HFFc6 (cell line): ENCODE measurements around the gene BIRC3. TPM values are rescaled to one million over a fixed set of nuclear protein-coding genes. Genes with fewer than 3 reads are reported as not detected.
"Not testable (repeated sequence)": the region's sequence is repeated elsewhere in the genome, so short reads cannot be mapped to it uniquely, and the experiment has no call there.

Source experiments
- DNase-seq: peaks from one replicate; pipeline ENCODE4 v3.0.0-alpha.2; 2018
- H3K27ac Mint-ChIP-seq: 2 replicates; pipeline ENCODE4 v1.8.0; 2020; ENCODE audit warnings: mild to moderate bottlenecking, mixed read lengths
- H3K27me3 Mint-ChIP-seq: 2 replicates; pipeline ENCODE4 v1.8.0; 2021; ENCODE audit warnings: mild to moderate bottlenecking, moderate library complexity, mixed read lengths; ENCODE audit not compliant: insufficient read depth
- H3K36me3 Mint-ChIP-seq: 2 replicates; pipeline ENCODE4 v1.8.0; 2021; ENCODE audit warnings: low read depth, mixed read lengths
- H3K4me1 Mint-ChIP-seq: 2 replicates; pipeline ENCODE4 v1.8.0; 2020; ENCODE audit warnings: low read depth, mixed read lengths
- H3K4me3 Mint-ChIP-seq: 2 replicates; pipeline ENCODE4 v1.8.0; 2020; ENCODE audit warnings: mild to moderate bottlenecking, moderate library complexity, mixed read lengths
- H3K9me3 Mint-ChIP-seq: 2 replicates; pipeline ENCODE4 v1.8.0; 2020; ENCODE audit warnings: mild to moderate bottlenecking, mixed read lengths
- total RNA-seq, 6 experiments: library from RNA; stranded (reverse); fragmentation: NEBNext Ultra II Directional; extraction: Animal tissue kit (Norgen Biotek cat#: 25700); gene quantifications; 2 replicates in 1 of 6; 3 replicates in 5 of 6; pipeline ENCODE4 v1.2.3, GENCODE V29; 2021
- TF ChIP-seq, protein P1 (sequence below): fragments of 200-600 bp; sonication (generic); IDR thresholded peaks from 2 replicates; pipeline ENCODE4 v1.5.0; 2021; ENCODE audit warnings: antibody characterized with exemption, mild to moderate bottlenecking

The BIRC3 gene
- total RNA-seq, 6 experiments from 2014 or later: 0.35 to 0.66 (median 0.42) TPM

DNA sequence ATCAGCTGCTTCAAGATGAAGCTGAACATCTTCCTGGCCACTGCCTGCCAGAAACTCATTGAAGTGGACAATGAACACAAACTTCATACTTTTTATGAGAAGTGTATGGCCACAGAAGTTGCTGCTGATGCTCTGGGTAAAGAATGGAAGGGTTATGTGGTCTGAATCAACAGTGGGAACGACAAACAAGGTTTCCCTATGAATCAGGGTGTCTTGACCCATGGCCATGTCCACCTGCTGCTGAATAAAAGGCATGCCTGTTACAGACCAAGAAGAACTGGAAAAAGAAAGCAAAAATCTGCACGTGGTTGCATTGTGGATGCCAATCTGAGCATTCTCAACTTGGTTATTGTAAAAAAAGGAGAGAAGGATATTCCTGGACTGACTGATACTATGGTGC lies 22.2 kb upstream of the BIRC3 start:
- TF ChIP-seq, protein P1, sequence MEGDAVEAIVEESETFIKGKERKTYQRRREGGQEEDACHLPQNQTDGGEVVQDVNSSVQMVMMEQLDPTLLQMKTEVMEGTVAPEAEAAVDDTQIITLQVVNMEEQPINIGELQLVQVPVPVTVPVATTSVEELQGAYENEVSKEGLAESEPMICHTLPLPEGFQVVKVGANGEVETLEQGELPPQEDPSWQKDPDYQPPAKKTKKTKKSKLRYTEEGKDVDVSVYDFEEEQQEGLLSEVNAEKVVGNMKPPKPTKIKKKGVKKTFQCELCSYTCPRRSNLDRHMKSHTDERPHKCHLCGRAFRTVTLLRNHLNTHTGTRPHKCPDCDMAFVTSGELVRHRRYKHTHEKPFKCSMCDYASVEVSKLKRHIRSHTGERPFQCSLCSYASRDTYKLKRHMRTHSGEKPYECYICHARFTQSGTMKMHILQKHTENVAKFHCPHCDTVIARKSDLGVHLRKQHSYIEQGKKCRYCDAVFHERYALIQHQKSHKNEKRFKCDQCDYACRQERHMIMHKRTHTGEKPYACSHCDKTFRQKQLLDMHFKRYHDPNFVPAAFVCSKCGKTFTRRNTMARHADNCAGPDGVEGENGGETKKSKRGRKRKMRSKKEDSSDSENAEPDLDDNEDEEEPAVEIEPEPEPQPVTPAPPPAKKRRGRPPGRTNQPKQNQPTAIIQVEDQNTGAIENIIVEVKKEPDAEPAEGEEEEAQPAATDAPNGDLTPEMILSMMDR: no peak
- no peaks in the 10 kb centered on the region for H3K36me3 Mint-ChIP-seq
- peaks cover 22% of the 10 kb centered on the region for H3K4me1 Mint-ChIP-seq
- DNase-seq: no peak
- H3K27ac Mint-ChIP-seq: no peak overlapping the region
- H3K27me3 Mint-ChIP-seq: peaks cover 7% of the 10 kb centered on the region; the same call in 1 of the 2 replicates
- H3K4me3 Mint-ChIP-seq: no peak overlapping the region
- no peaks in the 10 kb centered on the region for H3K9me3 Mint-ChIP-seq

DNA sequence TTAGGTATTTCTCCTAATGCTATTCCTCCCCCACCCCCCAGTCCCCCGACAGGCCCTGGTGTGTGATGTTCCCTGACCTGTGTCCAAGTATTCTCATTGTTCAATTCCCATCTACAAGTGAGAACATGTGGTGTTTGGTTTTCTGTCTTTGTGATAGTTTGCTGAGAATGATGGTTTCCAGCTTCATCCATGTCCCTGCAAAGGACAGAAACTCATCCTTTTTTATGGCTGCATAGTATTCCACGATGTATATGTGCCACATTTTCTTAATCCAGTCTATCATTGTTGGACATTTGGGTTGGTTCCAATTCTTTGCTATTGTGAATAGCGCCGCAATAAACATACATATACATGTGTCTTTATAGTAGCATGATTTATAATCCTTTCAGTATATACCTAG lies 20.5 kb upstream of the BIRC3 start:
- not testable (repeated sequence) for H3K9me3 Mint-ChIP-seq, DNase-seq

DNA sequence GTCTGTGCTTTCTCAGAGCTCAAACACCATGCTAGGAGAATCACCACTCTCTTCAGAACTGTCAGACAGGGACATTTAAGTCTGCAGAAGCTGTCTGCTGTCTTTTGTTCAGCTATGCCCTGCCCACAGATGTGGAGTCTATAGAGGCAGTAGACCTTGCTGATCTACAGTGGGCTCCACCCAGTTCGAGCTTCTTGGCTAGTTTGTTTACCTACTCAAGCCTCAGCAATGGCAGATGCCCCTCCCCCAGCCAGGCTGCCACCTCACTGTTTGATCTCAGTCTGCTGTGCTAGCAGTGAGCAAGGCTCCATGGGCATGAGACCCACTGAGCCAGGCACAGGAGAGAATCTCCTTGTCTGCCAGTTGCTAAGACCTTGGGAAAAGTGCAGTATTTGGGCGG lies 16.4 kb upstream of the BIRC3 start:
- not testable (repeated sequence) for H3K36me3 Mint-ChIP-seq, H3K4me1 Mint-ChIP-seq, H3K4me3 Mint-ChIP-seq, DNase-seq, H3K27ac Mint-ChIP-seq, H3K9me3 Mint-ChIP-seq
- H3K27me3 Mint-ChIP-seq: peaks cover 11% of the 10 kb centered on the region

More for the DNA sequence above, 20.5 kb upstream of the BIRC3 start:
- Mint-ChIP-seq H3K4me1 (peaks cover 21% of the 10 kb centered on the region), H3K27me3 (peaks cover 11% of the 10 kb centered on the region; the same call in 1 of the 2 replicates)
- H3K27ac Mint-ChIP-seq, H3K4me3 Mint-ChIP-seq, H3K36me3 Mint-ChIP-seq: not testable (repeated sequence)

DNA sequence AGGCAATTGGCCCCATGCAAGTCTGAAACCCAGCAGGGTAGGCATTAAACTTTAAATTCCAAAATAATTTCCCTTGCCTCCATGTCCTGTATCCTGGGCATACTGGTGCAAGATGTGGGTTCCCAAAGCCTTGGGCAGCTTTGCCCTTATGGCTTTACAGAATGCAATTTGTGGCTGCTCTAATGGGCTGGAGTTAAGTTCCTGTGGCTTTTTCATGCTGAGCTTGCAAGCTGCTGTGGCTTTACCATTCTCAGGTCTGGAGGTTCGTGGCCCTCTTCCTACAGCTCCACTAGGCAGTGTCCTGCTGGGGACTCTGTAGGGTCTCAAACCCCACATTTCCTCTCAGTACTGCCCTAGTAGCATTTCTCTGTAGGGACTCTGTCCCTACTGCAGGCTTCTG lies 15.0 kb upstream of the BIRC3 start:
- Mint-ChIP-seq H3K4me1 (peaks cover 16% of the 10 kb centered on the region), H3K27me3 (peaks cover 10% of the 10 kb centered on the region), H3K9me3 (peaks cover 8% of the 10 kb centered on the region; the same call in 1 of the 2 replicates), H3K4me3 (no peak overlapping the region), H3K36me3 (peaks cover 7% of the 10 kb centered on the region), H3K27ac (no peak overlapping the region)
- DNase-seq: no peak
- TF ChIP-seq, protein P1: no peak

DNA sequence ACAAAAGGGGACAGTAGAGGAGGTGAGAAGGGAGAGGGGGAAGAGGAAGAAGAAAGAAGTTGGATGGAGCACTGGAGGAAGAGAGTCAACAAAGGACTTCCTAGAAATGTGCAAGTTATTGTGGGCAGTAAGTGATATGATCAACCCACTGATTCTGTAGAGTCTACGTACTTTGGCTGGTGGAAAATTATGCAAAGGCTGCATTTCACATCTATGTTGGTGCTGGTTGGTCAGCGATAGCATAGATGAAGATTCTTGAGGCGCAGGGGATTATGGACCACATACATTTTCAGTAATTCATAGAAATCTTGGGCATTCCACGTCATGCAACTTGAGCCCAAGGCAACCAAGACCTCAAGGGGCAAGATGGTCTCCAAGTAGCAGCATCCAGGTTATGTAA lies 12.6 kb upstream of the BIRC3 start:
- H3K27ac Mint-ChIP-seq: no peak overlapping the region
- peaks cover 9% of the 10 kb centered on the region for H3K27me3 Mint-ChIP-seq
- peaks cover 18% of the 10 kb centered on the region for H3K4me1 Mint-ChIP-seq
- H3K9me3 Mint-ChIP-seq: peaks cover 8% of the 10 kb centered on the region; the same call in 1 of the 2 replicates
- no peak overlapping the region for H3K4me3 Mint-ChIP-seq
- TF ChIP-seq, protein P1: no peak
- H3K36me3 Mint-ChIP-seq: peaks cover 7% of the 10 kb centered on the region
- DNase-seq: no peak

DNA sequence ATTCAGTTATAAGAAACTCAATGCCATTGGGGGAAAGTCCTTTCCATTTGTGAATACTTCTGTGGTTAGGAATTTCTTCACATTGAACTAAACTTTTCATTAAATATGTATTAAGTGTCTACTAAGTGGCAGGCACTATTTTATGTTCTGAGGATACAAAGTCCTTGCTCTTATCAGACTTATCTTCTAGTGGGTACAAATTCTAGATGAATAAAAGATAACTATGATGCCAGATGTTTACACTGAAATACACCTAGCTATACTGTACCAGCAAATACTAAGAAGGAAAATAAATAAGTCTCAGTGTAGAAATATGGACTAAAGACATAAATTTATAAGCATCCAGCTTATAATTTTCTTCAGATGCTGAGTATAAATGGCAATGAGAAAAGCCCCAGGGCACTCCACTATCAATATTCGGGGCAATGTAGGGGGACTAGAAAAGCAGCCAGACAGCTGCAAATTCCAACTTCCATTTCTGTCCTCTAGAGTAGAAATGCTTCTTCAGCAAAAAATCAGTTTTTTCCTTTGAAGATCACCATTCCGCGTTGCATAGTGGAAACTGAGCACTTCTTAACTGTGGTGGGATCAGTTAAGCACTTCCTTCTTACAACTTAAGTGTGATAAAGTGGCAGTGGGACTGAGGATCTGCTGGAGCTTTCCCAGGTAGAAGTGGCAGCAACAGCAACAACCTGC lies 11.8 kb upstream of the BIRC3 start:
- Mint-ChIP-seq H3K27me3 (peaks cover 6% of the 10 kb centered on the region), H3K4me1 (peaks cover 18% of the 10 kb centered on the region), H3K4me3 (no peak overlapping the region), H3K27ac (no peak overlapping the region), H3K36me3 (peaks cover 7% of the 10 kb centered on the region), H3K9me3 (peaks cover 8% of the 10 kb centered on the region; the same call in 1 of the 2 replicates)
- TF ChIP-seq, protein P1: no peak
- no peak for DNase-seq
